ENCODE results near the gene SLC29A3.

Gene SLC29A3

DNA sequence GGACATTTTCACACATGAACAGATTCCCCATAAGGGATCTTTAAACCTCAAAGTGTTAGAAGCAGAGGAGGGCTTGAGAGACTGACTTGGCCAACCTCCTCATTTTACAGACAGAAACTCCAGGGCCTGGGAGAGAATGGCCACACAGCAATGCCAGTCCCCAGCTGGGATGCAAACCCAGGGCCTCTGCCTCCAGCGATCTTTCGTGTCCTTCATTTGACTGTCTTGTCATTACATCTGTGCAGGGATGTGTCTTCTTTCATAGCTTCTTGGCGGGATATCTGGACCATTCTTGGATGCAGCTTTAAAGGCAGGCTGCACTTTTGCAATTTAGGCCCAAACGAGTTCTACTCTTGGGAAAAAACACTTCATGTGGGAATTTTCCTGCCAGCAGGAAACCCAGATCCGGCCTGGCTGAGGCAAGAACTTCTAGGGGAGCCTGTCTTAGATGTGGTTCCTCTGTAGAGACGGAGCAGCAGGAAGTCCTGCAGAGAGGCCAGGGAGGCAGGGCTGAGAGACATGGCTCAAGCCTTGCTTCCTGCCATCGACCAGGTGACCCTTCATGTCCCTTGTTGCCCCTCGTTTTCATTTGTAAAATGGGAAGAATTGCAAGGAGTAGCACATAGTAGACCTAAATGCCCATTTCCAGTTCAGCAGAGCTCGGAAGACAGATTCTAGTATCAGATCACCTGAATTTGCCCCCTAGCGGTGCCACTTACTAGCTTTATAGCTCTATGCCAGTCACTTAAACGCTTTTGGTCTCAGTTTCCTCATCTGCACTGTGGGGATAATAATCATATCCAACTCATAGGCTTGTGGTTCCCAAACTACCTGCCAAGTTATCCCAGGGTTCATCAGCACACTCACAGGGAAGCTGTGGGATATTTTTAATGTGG is 43.9 kb upstream of the SLC29A3 start:
- no peaks in the 10 kb centered on the region for H4K20me1 ChIP-seq (ENCODE audit: low read depth, low read length)
- no peak overlapping the region for H3K4me2 ChIP-seq (ENCODE audit: low read depth, low read length, poor library complexity, severe bottlenecking)
- no peaks in the 10 kb centered on the region for H3F3A ChIP-seq (ENCODE audit: insufficient read depth)
- no peak overlapping the region for H3K4me3 ChIP-seq (ENCODE audit: insufficient read depth, low read length, poor library complexity, severe bottlenecking)
- H3K9ac ChIP-seq (ENCODE audit: low read length), result no peak overlapping the region
- no peak for TF ChIP-seq EZH2phosphoT487 (conservative IDR thresholded peaks at IDR 0.05; ENCODE audit: low read length)
- TF ChIP-seq, protein P1, sequence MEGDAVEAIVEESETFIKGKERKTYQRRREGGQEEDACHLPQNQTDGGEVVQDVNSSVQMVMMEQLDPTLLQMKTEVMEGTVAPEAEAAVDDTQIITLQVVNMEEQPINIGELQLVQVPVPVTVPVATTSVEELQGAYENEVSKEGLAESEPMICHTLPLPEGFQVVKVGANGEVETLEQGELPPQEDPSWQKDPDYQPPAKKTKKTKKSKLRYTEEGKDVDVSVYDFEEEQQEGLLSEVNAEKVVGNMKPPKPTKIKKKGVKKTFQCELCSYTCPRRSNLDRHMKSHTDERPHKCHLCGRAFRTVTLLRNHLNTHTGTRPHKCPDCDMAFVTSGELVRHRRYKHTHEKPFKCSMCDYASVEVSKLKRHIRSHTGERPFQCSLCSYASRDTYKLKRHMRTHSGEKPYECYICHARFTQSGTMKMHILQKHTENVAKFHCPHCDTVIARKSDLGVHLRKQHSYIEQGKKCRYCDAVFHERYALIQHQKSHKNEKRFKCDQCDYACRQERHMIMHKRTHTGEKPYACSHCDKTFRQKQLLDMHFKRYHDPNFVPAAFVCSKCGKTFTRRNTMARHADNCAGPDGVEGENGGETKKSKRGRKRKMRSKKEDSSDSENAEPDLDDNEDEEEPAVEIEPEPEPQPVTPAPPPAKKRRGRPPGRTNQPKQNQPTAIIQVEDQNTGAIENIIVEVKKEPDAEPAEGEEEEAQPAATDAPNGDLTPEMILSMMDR (IDR thresholded peaks at IDR 0.05; ENCODE audit: insufficient read depth, low read length, poor library complexity, severe bottlenecking), result peak; percentile 47
- H3K9me3 ChIP-seq (ENCODE audit: insufficient read depth, low read length), result no peaks in the 10 kb centered on the region
- no peaks in the 10 kb centered on the region for H3K9me2 ChIP-seq (replicated peaks; ENCODE audit: insufficient read depth, low read length)
- no peak overlapping the region for H3K27ac ChIP-seq (ENCODE audit: low read depth, low read length)
- H3K79me2 ChIP-seq (ENCODE audit: insufficient read depth, low read length), result no peaks in the 10 kb centered on the region
- H3K27me3 ChIP-seq (ENCODE audit: low read length), result no peaks in the 10 kb centered on the region
- no peaks in the 10 kb centered on the region for H3K36me3 ChIP-seq (ENCODE audit: low read length)
- no peak overlapping the region for H2AFZ ChIP-seq (ENCODE audit: low read depth, low read length, severe bottlenecking)

DNA sequence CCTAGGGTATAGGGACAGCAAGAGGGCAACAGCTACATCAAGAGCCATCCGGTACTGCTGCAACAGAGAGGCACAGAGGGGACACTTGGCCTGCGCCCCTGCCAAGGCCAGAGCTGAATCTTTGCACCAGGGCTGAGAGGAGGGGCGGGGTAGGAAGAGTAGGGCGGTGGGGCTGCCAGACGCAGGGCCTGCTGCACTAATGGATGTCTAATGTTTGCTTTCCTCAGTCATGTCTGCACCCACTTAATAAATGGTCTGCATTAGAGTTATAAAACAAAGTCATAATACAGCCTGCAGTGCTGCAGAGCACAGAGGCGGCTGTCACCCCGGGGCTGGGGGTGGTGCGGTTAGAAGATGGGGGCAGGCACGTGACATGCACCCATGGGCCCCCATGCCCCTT is 42.2 kb upstream of the SLC29A3 start:
- Histone ChIP-seq H3K27ac (ENCODE audit: low read depth, low read length) (no peak overlapping the region), H3K79me2 (ENCODE audit: insufficient read depth, low read length) (no peaks in the 10 kb centered on the region), H2AFZ (ENCODE audit: low read depth, low read length, severe bottlenecking) (no peak overlapping the region), H3K27me3 (ENCODE audit: low read length) (no peaks in the 10 kb centered on the region), H3K4me2 (ENCODE audit: low read depth, low read length, poor library complexity, severe bottlenecking) (no peak overlapping the region), H3K9me3 (ENCODE audit: insufficient read depth, low read length) (no peaks in the 10 kb centered on the region), H3F3A (ENCODE audit: insufficient read depth) (no peaks in the 10 kb centered on the region), H3K36me3 (ENCODE audit: low read length) (no peaks in the 10 kb centered on the region), H3K9me2 (replicated peaks; ENCODE audit: insufficient read depth, low read length) (no peaks in the 10 kb centered on the region), H3K9ac (ENCODE audit: low read length) (no peak overlapping the region), H3K4me3 (ENCODE audit: insufficient read depth, low read length, poor library complexity, severe bottlenecking) (no peak overlapping the region), H4K20me1 (ENCODE audit: low read depth, low read length) (no peaks in the 10 kb centered on the region)
- TF ChIP-seq, protein P1 (IDR thresholded peaks at IDR 0.05; ENCODE audit: insufficient read depth, low read length, poor library complexity, severe bottlenecking), result no peak

DNA sequence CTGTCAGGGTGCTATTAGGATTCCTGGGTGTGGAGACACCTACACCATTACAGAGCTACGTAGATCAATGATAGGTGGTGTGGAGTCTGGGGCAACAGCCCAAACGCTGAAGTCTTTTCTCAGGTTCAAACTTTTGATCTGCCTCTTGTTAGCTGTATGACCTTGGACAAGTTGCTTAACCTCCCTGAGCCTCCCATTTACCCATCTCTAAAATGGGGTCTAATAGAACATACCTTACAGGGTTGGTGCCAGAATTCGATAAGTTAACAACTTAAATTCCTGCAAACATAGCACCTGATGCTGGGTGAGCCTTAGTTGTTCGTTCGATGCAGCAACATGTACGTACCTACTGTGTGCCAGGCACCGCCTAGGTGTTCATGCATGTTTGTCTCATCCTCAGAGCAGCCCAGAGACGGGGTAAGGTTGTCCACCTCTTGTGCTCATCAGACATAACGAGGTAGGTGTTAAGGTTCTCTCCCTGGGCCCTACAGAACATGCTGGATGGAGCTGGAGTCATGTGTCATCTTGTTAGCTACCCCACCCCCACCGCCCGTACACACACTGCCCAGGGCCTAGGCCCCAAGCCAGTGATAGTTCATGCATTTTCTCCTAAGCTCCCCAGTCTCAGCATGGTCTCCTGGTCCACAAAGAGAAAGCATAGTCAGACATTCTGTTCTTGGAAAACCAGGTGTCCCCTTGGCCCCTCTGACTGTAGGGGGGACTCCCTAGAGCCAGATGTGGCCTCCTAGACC is 41.0 kb upstream of the SLC29A3 start:
- no peaks in the 10 kb centered on the region for H3F3A ChIP-seq (ENCODE audit: insufficient read depth)
- TF ChIP-seq EZH2phosphoT487 (conservative IDR thresholded peaks at IDR 0.05; ENCODE audit: low read length), result no peak
- H3K9ac ChIP-seq (ENCODE audit: low read length), result no peak overlapping the region
- H4K20me1 ChIP-seq (ENCODE audit: low read depth, low read length), result no peaks in the 10 kb centered on the region
- no peak overlapping the region for H2AFZ ChIP-seq (ENCODE audit: low read depth, low read length, severe bottlenecking)
- H3K9me2 ChIP-seq (replicated peaks; ENCODE audit: insufficient read depth, low read length), result no peaks in the 10 kb centered on the region
- no peak overlapping the region for H3K4me2 ChIP-seq (ENCODE audit: low read depth, low read length, poor library complexity, severe bottlenecking)
- no peaks in the 10 kb centered on the region for H3K79me2 ChIP-seq (ENCODE audit: insufficient read depth, low read length)
- no peaks in the 10 kb centered on the region for H3K9me3 ChIP-seq (ENCODE audit: insufficient read depth, low read length)
- no peaks in the 10 kb centered on the region for H3K36me3 ChIP-seq (ENCODE audit: low read length)
- H3K27me3 ChIP-seq (ENCODE audit: low read length), result no peaks in the 10 kb centered on the region
- H3K4me3 ChIP-seq (ENCODE audit: insufficient read depth, low read length, poor library complexity, severe bottlenecking), result no peak overlapping the region
- no peak overlapping the region for H3K27ac ChIP-seq (ENCODE audit: low read depth, low read length)
